Right ventricle myocardium superior (tissue), 1 donor: ENCODE measurements around the gene ANKRD12. TPM values are rescaled to one million over a fixed set of nuclear protein-coding genes. Genes with fewer than 3 reads are reported as not detected.

Source experiments
- ATAC-seq: fragments of 200-7000 bp; cut with Tn5 transposase; one replicate; pipeline ENCODE4 v1.9.1; 2020; ENCODE audit warnings: mild to moderate bottlenecking; ENCODE audit not compliant: poor library complexity
- DNase-seq: peaks from one replicate; pipeline ENCODE4 v3.0.0-alpha.2; 2020
- intact Hi-C: fragments of 100-400 bp; cut with DNase I; formaldehyde crosslinking; loops from one replicate; pipeline ENCODE4 v1.11.2; 2022
- total RNA-seq: library from RNA; stranded (reverse); fragmentation: NEBNext Ultra II Directional; extraction: Animal tissue kit (Norgen Biotek cat#: 25700); gene quantifications from one replicate; pipeline ENCODE4 v1.2.1, GENCODE V29; 2021
- donor health status: DM: no; HTN: yes; CAD: no; lungs with severe emphysema.

The ANKRD12 gene
- total RNA-seq, 1 donor from 2014 or later: 39.9 TPM

GRCh38 chr18:9304388-9305070, 167.9 kb downstream of the ANKRD12 start:
- no peak for DNase-seq
- ATAC-seq: no peak
- intact Hi-C loops: no loop called here

- no peak for ATAC-seq
- intact Hi-C loops: no loop called here
- no peak for DNase-seq
Measured at GRCh38 chr18:9319333-9319732, 182.8 kb downstream of the ANKRD12 start.

- intact Hi-C loops: no loop called here
- no peak for ATAC-seq
- DNase-seq: no peak
Measured at GRCh38 chr18:9321017-9321452, 184.5 kb downstream of the ANKRD12 start.

DNA sequence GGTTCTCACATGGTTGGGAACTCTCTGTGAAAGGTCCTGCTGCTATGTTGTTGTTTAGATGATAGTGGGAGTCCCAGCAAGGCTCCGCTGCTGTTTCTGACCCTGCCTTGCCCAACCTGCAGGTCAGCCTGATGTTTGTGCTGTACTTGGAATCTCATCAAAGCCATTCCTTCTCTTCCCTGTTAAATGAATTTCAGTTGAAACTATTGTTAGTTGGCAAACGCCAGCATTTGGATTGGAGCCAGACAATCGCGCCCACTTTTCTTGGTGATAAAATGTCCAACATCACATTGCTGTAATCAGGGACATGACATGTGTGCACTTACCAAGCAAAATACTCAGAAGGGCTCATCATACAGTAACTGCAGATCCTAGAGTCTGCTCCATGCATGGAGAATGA, 185.2 kb downstream of the ANKRD12 start:
- DNase-seq (no peak), ATAC-seq (no peak)
- intact Hi-C loops: no loop called here

DNA sequence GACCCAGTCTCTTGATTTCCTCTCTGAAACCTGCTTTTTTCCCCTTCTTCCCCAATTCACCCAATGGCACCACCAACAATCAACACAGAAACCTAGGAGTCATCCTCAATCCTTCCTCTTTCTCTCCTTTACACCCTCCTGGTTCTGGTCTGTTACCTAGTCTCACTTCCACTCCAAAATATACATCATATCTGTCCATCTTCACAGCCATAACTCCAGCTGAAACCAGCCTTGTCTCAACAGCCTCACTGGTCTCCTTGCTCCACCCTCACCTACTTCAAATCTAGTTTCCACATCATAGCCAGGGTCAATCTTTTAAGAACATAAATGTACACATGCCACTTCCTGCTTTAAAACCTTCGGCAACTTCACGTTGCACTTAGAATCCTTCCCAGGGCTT, 186.2 kb downstream of the ANKRD12 start:
- no peak for ATAC-seq
- intact Hi-C loops: no loop called here
- no peak for DNase-seq

GRCh38 chr18:9323750-9324445, 187.3 kb downstream of the ANKRD12 start:
- DNase-seq (no peak), ATAC-seq (no peak)
- intact Hi-C loops: no loop called here

DNA sequence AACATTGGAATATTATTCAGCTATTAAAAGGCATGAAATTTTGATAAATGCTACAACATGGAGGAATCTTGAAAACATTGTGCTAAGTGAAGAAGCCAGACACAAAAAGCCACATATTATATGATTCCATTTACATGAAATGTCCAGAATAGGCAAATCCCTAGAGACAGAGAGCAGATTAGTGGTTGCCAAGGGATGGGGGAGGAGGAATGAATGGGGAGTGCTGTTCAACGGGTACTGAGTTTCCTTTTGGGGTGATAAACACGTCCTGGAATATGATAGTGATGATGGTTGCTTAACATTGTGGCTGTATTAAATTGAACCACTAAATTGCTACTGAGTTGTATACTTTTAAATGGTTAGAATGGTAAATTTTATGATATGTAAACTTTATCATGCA, 189.1 kb downstream of the ANKRD12 start:
- no peak for DNase-seq
- ATAC-seq: no peak
- intact Hi-C loops: no loop called here

DNA sequence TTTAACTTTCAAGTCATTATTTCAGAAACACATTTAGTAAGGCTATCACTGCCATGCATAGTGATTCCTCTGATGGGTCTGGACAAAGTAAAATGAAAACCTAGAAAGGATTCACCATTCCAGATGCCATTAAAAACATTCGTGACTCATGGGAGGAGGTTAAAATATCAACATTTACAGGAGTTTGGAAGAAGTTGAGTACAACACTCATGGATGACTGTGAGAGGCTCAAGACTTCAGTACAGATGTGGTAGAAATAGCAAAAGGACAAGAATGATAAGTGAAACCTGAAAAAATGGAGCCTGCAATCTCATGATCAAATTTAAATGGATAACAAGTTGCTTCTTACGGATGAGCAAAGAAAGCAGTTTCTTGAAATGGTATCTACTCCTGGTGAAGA, 192.2 kb downstream of the ANKRD12 start:
- ATAC-seq (no peak), DNase-seq (no peak)
- intact Hi-C loops: no loop called here

DNA sequence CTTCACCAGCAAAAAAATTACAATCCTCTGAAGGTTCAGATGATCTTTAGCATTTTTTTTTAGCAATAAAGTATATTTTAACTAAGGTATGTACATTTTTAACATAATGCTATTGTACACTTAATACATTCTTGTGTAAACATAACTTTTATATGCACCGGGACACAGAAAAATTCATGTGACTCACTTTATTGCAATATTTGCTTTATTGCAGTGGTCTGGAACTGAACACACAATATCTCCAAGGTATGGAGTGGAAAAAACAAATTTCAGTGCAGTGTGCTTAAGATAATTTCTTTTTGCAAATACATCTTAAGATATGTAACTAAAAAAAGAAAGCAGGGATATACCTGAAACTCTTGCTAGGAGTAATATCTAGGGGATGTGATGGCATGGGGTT, 192.9 kb downstream of the ANKRD12 start:
- no peak for ATAC-seq
- intact Hi-C loops: no loop called here

DNA sequence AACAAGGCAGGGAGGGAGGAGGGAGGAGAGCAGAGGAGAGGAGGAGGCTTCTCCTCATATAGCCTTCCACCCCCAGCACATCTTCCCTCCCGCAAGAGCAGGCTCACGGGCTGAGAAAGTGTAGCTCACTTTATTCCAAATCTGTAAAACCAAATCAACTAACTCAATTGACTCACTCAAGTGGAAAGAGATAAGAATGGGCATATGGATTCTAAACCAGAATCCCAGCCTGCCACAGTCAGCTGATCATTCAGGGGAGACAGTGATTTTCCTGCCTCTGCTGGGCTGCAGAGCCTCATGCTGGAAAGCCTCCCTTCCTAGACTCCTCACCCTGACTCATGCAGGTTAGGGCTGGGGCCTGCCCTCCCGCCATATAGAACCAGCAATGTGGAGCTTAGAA, 193.8 kb downstream of the ANKRD12 start:
- ATAC-seq: no peak
- DNase-seq: no peak
- intact Hi-C loops: no loop called here

More for the DNA sequence above, 192.9 kb downstream of the ANKRD12 start:
- no peak for DNase-seq

GRCh38 chr18:9333441-9334328, 197.1 kb downstream of the ANKRD12 start:
- peak; percentile 54 for DNase-seq
- intact Hi-C loops: no loop called here
- ATAC-seq: peak; percentile 60

DNA sequence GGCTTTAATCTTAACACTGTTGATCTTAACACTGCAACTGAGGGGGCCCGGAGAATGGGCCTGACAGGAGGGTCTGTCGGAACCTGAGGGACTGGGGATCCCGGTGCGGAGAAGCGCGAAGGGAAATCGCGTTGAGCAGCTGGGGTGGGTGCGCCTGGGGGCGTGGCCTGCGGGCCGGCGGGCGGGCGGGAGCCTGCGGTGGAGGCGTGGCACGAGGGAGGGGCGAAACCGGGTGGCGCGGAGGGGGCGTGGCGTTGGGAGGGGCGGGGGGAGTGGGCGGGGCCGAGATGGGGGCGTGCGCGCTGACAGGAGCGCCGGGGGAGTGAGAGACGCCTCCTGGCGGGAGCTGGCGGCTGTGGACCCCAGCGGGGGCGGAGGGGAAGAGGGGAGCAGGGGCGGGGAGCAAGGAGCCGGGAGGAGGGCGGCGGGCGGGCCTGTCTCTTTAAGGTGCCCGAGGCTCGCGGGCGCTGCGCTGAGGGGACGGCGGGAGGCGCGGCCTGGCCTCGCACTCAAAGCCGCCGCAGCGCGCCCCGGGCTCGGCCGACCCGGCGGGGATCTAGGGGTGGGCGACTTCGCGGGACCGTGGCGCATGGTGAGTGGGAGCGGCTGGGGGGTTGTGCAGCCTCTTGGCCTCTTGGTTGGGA, 197.9 kb downstream of the ANKRD12 start, which contains the start of gene TWSG1:
TWSG1 (plus strand) TSS at position 445 of the 644 bp plus-strand sequence. CDS start 2,457 bp downstream, outside the sequence.
- peak; percentile 96 for DNase-seq
- intact Hi-C loops: no loop called here
- peak; percentile 97 for ATAC-seq

GRCh38 chr18:9334973-9335696, 198.6 kb downstream of the ANKRD12 start:
- peak; percentile 64 for ATAC-seq
- DNase-seq: peak; percentile 62
- intact Hi-C loops: no loop called here

Other genes with a start within 250 kb of the ANKRD12 start
- gene NDUFV2, start 34.1 kb upstream of the ANKRD12 start, total RNA-seq: 521 TPM
- gene TWSG1, start 198.0 kb downstream of the ANKRD12 start, total RNA-seq: 8.6 TPM